HG03139 (cell line): ENCODE data around the gene PBX3.
"Not testable (repeated sequence)": the region's sequence is repeated elsewhere in the genome, so short reads cannot be mapped to it uniquely, and the experiment has no call there.

Experiments used
- ATAC-seq: cut with Tn5 transposase; IDR thresholded peaks from one replicate; pipeline ENCODE4 v1.9.1; 2021; ENCODE audit not compliant: unreplicated experiment

PBX3 gene

DNA sequence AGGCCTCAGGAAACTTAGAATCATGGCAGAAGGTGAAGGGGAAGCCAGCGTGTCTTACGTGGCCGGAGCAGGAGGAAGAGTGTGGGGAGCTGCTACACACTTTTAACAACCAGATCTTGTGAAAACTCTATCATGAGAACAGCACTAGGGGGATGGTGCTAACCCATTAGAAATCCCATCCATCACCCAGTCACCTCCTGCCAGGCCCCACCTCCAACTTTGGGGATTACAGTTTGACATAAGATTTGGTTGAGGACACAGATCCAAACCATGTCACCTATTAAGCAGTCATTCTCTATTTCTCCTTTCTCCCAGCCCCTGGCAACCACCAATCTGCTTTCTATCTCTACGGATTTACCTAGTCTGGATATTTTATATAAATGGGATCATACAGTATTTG, 26.9 kb downstream of the PBX3 start:
- no peak for ATAC-seq

DNA sequence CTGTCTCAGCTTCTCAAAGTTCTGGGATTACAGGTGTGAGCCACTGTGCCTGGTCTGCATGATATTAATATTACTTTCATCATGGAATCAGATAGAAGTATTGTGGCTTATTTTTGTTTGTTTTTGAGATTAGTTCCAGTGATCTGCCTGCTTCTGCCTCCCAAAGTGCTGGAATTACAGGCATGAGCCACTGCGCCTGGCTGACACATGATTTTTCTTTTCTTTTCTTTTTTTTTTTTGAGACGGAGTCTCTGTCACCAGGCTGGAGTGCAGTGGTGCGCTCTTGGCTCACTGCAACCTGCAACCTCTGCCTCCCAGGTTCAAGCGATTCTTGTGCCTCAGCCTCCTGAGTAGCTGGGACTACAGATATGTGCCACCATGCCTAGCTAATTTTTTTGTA, 29.6 kb downstream of the PBX3 start:
- ATAC-seq: not testable (repeated sequence)

DNA sequence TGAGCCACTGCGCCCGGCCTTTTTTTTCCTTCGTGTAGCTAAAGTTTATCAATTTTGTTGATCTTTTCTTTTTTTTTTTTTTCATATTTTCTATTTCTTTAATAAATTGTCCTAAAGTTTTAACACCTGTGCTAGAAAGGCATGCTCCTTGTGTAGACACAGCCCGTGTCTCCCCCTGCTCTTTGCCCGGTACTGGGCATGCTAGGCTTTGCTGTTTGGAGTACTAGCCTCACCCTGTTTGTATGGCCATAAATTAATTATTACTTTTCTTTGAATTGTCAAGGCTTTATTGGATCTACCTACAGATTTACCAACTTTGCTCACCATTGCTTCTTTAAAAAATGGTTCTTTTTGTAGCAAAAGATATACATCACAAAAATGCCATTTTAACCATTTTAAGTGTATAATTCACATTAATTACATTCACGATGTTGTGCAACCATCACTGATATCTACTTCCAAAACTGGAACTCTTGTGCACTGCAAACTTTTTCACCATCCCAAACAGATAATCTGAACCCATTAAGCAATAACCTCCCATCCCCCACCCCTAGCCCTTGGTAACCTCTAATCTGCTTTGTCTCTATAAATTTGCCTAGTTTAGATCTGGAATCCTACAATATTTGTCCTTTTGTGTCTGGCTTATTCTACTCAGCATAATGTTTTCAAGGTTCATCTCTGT, 31.5 kb downstream of the PBX3 start:
- not testable (repeated sequence) for ATAC-seq

DNA sequence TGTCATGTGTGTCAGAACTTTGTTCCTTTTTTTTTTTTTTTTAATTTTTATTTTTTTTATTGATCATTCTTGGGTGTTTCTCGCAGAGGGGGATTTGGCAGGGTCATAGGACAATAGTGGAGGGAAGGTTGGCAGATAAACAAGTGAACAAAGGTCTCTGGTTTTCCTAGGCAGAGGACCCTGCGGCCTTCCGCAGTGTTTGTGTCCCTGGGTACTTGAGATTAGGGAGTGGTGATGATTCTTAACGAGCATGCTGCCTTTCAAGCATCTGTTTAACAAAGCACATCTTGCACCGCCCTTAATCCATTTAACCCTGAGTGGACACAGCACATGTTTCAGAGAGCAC, 32.0 kb downstream of the PBX3 start:
- not testable (repeated sequence) for ATAC-seq

DNA sequence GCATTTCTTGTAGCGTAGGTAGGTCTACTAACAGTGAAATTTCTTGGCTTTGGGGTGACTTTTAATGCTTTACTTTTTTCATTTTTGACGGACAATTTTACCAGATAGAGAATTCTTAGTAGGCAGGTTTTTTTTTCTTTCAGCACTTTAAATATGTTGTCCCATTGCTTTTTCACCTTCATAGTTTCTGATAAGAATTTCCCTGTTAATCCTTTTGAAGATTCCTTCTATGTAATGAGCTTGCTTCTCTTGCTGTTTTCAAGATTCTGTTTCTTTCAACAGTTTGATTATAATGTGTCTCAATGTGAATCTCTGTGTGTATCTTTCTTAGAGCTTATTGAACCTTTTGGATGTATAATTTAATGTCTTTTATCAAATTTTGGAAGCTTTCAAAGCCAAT, 35.5 kb downstream of the PBX3 start:
- no peak for ATAC-seq

DNA sequence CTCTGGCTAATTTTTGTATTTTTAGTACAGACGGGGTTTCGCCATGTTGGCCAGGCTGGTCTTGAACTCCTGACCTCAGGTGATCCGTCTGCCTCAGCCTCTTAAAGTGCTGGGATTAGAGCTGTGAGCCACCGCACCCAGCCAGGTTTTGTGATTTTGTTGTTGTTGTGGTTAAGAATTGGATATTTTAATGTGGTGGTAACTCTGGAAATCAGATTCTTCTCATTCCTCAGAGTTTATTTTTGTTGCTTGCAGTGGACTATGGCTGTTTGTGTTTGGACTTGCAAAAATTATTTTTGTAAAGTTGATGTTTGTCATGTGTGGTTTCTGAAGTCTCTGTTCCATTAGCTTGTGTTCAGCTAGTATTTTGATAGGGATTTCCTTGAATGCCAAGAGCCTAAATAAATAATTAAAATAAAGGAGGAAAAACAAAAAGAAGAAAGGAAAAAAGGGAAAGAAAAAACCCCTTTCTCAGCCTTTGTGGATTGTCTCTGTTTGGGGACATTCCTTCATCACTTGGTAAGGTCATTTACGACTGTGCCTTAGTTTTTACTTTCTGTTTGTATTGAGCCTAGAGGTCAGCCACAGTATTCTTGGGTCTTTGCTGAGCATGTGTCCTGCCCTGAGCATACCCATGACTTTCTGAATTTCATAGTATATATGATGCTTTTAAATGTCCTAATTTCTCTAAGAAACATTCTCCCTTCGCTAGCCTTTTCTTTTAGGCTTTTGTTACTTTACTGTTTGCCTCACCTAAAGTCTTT, 37.3 kb downstream of the PBX3 start:
- no peak for ATAC-seq

DNA sequence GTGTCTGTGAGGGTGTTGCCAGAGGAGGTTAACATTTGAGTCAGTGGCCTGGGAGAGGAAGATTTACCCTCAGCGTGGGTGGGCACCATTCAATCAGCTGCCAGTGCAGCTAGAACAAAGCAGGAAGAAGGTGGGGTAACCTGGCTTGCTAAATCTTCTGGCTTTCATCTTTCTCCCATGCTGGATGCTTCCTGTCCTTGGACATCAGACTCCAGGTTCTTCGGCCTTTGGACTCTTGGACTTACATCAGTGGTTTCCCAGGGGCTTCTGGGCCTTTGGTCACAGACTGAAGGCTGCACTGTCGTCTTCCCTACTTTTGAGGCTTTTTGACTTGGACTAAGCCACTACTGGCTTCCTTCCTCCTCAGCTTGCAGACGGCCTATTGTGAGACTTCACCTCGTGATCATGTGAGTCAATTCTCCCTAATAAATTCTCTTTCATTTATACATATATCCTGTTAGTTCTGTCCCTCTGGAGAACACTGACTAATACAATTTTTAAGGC, 38.1 kb downstream of the PBX3 start:
- ATAC-seq: no peak

DNA sequence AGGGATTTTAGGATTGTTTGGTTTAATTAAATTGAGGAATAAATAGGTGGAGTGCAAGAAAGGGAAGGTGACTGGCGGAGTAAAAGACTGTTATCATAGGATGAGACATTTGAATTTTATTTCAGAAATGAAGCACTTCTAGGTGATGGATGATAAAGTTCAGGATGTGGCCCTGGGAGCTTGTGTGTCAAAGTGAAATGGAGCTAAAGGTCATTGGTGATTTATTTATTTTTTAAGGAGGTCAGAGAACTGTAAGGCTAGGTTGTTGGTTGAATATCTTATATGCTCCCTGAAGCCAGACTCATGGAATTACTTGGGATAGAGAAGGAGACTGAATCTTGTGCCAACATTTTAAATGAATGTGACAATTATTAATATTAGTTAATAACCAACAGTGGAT, 40.5 kb downstream of the PBX3 start:
- no peak for ATAC-seq

DNA sequence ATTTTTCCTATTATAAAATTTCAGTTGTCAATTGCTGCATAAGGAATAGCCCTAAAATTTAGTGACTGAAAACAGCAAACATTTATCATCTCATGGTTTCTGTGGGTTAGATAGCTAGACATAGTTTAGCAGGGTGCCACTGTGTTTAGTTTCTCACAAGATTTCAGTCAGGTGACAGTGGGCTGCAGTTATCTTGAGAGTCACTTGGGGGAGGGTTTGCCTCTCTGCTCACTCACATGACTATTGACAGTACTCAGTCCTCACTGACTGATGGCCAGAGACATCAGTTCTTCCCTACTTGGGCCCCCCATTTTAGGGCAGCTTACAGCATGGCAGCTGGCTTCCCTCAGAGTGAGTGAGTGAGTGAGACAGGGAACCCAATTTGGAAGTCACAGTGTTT, 42.0 kb downstream of the PBX3 start:
- ATAC-seq: no peak

DNA sequence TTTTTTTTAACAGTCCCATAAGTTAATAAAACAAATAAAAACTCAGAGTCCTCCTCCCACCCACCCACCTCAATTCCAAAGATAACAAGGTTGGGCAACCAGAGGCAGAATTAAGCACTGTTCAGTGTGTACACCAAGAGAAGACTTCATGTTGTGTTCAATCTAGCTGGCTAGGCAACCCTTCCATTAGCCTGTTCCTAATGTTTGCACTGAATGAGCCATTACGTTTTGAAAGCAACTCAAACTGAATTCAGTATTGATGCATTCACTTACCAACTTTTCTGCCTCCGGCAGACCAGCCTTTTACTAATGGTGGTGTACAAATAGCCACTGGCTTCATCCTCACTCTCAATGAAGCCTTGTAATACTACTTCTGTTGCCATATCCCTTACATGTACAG, 47.5 kb downstream of the PBX3 start:
- ATAC-seq: no peak

DNA sequence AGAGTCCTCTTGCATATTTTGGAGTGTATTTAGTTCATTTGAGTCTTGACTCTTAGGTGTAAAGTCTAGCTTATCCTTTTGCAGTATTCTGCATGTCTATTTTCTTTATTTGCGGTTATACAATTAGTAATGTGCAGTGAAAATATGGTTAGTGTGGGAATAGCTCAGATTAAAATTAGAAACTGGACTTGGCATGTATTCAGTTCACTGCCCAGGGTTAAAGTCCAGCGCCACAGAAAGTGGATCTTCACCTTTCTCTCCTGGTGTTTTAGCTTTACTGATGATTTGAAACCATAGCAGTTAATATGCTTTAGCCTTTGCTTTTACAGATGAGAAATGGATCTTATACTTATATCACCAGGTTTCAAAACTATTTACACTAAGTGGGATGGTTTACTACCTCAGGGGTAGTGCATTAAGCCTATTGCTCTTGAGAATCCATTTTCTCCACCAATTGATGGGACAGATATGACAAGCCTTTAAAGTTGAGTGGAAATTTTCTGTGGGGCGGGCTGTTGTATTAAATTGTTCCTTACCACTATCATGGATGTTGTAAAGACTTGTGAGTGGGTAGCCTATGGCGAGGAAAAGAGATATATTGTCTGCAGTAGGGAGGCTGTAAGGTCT, 48.9 kb downstream of the PBX3 start:
- no peak for ATAC-seq

DNA sequence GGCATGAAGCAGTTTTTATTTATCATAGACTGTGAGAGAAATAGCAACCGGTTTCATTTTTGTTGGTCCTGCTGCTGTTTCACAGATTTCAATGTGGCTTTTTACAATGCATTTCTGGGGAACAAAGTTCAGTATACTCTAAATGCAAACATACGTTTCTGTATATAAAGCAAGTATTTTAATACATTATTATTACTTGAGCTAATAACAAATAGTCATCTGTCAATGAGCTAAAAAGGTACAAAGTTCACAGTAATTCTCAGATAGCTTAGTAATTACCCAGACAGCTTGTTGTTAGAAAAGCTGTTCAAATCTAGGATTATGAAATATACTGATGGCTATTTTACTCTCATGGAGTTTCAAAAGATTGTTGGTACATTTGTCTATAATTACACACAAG, 50.8 kb downstream of the PBX3 start:
- no peak for ATAC-seq

DNA sequence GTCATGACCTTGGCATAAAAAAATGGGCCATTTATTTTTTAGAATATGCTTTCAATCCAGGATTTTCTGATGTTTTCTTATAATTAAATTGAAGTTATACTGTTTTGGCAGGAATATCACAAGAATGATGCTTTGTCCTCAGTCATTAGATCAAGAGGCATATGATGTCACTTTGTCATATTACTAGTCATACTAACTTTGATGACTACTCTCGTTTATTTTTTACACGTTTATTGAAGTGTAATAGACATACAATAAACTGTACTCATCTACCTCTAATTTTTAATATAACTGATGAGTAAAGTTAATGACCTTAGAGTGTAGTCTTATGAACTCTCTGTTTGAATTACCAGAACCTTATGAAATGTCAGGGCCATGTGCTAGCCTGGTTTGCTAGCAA, 56.4 kb downstream of the PBX3 start:
- no peak for ATAC-seq

DNA sequence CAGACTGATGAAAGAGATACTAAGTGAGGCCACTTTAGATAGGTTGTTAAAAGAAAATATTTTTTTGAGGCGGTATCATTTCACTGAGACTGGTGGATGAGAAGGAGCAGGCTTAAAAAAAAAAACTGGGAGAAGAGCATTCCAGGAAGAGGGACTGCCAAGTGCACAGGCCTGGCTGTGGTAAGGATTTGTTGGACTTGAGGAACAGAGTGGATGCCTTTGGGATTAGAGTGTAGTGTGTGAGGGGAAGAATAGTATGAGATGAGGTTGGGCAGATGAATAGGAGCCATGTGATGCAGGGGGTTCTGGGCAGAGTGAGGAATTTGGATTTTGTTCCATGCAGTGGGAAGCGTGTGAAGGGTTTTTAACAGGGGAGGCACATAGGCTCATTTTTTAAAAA, 57.9 kb downstream of the PBX3 start:
- ATAC-seq: no peak

DNA sequence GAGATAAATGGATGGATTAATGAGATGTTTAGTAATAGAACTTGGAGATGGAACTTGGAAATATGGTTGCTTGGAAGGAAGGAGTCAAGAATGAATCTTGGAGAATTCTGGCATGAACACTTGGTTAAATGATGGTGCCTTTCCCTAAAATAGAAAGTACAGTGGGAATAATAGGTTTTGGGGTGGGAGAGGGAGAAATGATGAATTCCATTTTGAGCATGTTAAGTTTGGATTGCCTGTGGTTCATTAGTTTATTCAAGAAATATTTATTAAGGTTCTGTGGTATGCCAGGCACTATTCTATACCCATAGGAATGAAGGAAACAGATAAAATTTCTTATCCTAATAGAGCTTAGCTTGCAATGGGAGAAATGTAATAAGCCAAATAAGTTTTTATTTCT, 58.4 kb downstream of the PBX3 start:
- ATAC-seq: no peak

DNA sequence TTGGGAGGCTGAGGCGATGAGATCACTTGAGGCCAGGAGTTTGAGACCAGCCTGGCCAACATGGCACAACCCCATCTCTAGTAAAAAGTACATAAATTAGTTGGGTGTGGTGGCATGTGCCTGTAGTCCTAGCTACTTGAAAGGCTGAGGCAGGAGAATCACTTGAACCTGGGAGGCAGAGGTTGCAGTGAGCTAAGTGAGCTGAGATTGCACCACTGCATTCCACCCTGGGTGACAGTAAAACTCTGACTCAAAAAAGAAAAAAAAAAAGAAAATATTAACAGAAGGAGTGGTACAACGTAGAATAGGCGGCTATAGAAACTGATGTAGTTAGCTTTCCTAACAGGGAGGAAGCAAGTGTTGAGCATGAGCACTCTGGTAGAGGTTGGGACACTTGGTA, 59.9 kb downstream of the PBX3 start:
- ATAC-seq: no peak

DNA sequence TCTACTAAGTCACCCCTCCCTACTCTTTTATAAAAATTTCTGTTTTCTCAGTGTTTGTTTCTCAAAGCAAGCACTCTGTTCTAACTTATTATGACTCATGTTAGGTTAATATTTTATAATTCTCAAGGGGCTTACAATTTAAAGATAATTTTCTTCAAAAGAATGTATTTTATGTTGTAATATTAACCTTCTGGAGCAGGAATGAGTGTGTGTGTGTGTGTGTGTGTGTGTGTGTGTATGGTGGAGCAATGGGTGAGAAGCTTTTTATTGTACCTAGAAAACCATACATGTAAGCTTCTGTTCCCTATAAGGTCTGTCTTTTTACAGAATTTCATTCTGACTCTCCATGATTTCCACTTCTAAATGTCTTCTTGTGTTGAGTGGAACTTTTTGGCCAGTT, 63.0 kb downstream of the PBX3 start:
- no peak for ATAC-seq

DNA sequence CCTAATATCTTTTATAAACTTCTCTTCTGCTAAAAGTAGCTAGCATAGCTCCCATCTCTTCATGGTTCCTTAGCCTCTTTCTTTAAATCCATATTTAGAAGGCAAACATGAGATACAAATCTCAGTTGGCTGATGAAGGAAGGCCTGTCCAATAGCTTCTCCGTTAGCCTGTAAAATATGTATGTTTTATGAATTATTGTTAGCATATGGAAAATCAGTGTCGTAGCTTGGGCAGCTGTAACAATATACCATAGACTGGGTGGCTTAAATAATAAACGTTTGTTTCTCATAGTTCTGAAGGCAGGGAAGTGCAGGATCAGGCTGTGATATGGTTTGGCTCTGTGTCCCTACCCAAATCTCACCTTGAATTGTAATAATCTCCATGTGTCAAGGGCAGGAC, 63.8 kb downstream of the PBX3 start:
- no peak for ATAC-seq

DNA sequence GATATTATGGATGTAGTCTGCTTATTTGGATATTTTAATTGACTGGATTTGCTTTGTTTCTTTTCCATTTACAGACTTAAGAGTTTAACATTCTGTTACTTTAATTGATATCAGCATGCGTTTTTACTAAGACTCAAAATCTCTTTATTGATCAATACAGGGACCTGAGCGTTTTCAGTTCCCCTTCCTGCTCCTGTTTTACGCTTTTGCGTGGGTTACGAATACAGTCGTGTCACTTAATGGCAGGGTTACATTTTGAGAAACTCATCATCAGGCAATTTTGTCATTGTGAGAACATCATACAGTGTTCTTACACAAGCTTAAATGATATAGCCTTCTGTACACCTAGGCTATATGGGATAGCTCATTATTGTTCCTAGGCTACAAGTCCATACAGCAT, 65.2 kb downstream of the PBX3 start:
- ATAC-seq: no peak

DNA sequence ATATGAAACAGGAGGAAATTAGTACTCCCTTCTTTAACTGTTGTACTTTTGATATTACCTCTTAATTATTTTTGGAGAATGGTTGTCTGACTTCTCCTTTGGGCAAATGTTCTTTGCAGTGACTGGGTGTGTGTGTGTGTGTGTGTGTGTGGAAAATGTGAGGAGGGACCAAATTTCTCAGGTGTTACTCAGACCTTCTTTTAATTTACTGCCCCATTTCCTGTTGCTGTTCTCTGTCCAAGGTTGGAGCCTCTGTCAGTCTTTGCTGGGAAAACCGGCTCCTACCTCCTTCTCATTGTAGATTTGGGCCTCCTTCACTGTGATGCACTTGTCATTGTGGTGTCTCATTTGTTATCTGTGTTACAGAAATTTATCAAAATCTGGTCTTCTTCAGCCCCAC, 68.4 kb downstream of the PBX3 start:
- no peak for ATAC-seq

DNA sequence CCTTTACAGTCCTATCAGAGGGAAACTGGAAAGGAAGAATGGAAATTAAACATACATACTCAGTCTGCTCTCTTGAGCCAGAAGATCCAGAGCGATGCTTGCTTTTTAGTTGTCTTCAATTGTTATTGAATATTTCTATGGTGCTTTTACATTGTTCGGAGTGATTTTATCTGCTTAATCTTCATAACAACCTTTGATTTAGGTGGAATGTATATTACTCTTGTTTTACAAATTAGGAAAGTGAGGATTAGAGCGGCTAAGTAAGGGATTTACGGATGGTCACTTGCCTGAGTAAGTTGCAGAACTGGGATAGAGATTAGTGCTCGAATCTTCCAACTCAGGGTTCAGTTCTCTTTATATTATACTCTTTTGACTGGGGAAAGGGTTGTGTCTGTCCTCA, 69.1 kb downstream of the PBX3 start:
- no peak for ATAC-seq

DNA sequence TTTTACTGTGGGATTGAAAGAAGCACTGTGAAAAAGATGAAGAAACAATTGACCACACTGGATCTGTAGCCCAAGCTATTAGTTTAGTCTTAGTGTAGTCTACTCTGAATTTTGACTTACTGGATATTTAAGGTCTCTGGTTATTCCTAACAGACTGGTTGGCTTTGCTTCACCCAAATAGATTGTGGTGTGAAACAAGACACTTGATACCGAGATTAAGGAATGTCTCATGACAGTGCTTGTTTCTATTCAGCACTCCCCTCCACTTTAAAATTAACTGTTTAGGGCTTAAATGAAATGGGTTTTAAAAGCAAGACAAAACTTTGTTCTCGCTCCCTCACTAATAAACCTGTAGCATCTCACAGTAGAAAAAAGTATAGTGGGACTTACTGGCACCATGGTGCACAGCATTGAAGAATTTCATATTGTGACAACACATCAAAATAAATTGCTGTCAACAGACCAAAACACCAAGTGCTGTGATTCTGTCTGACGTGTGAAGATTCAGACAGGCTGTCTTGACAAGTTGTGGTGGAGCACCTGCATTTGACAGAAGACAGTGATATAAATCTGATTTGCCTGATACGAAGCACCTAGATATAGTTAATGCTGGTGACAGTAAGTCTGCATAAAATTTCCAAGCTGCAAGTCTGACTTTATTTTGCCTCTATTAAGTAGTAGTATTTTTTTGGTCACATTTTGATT, 73.1 kb downstream of the PBX3 start:
- ATAC-seq: no peak
